IMR-90 (cell line): ENCODE data around the gene IL36G. TPM values are rescaled to one million over a fixed set of nuclear protein-coding genes. Genes with fewer than 3 reads are reported as not detected.

Experiments
- ATAC-seq: fragments of 200-7000 bp; cut with Tn5 transposase; 2 replicates; pipeline ENCODE4 v1.9.1; 2020; ENCODE audit warnings: low read depth, mild to moderate bottlenecking, moderate library complexity
- BruUV-seq: library from RNA; stranded (reverse); fragments of 400-500 nt; replicated peaks from 2 replicates; lab custom pipeline; 2021; lab: Mats Ljungman, UMichigan
- CTCF ChIA-PET: fragments of 300-600 bp; formaldehyde crosslinking; extraction: SDS; loops from one replicate; lab custom pipeline; 2021; ENCODE audit warnings: antibody characterized with exemption; lab: Yijun Ruan, JAX
- POLR2A ChIA-PET: fragments of 300-600 bp; sonication (Branson Sonifier 250); formaldehyde crosslinking; loops from one replicate; lab custom pipeline; 2022; ENCODE audit warnings: antibody characterized with exemption; ENCODE audit not compliant: unreplicated experiment; lab: Charles Lee
- DNase-seq: peaks from one replicate; pipeline ENCODE4 v3.0.0; 2013
- H2AFZ ChIP-seq: replicated peaks from 2 replicates; pipeline ENCODE3; 2013; ENCODE audit warnings: low read length, mild to moderate bottlenecking; ENCODE audit not compliant: poor library complexity
- H2AK5ac ChIP-seq: 2 replicates; pipeline ENCODE4 v1.6.1; 2013; ENCODE audit warnings: low read depth, low read length, inconsistent platforms
- H2AK9ac ChIP-seq: replicated peaks from 2 replicates; pipeline ENCODE3; 2013; ENCODE audit warnings: mild to moderate bottlenecking, low read depth, low read length, moderate library complexity; ENCODE audit not compliant: poor library complexity
- H2BK120ac ChIP-seq: 2 replicates; pipeline ENCODE4 v1.6.1; 2013; ENCODE audit warnings: low read depth, low read length, inconsistent platforms
- H2BK15ac ChIP-seq: 3 replicates; pipeline ENCODE4 v1.6.1; 2013; ENCODE audit warnings: low read depth, low read length, inconsistent platforms
- H2BK20ac ChIP-seq: 2 replicates; pipeline ENCODE4 v1.6.1; 2013; ENCODE audit warnings: low read depth, mild to moderate bottlenecking, inconsistent platforms, low read length, moderate library complexity
- H2BK5ac ChIP-seq: 2 replicates; pipeline ENCODE4 v1.6.1; 2013; ENCODE audit warnings: mild to moderate bottlenecking, low read depth, low read length, inconsistent platforms; ENCODE audit not compliant: poor library complexity, severe bottlenecking
- H3K14ac ChIP-seq: replicated peaks from 2 replicates; pipeline ENCODE4 v1.6.1; 2013; ENCODE audit warnings: low read depth, low read length, inconsistent platforms
- H3K18ac ChIP-seq: 2 replicates; pipeline ENCODE4 v1.6.1; 2013; ENCODE audit warnings: low read depth, low read length, control low read depth
- H3K23ac ChIP-seq: 2 replicates; pipeline ENCODE4 v1.6.1; 2013; ENCODE audit warnings: low read depth, low read length, inconsistent platforms
- H3K27ac ChIP-seq: 2 replicates; pipeline ENCODE4 v1.5.1; 2013; ENCODE audit warnings: mild to moderate bottlenecking, control low read depth, low read length; ENCODE audit not compliant: insufficient read depth
- H3K27me3 ChIP-seq: 2 replicates; pipeline ENCODE4 v1.6.1; 2013; ENCODE audit warnings: low read length; ENCODE audit not compliant: control insufficient read depth, insufficient read depth
- H3K36me3 ChIP-seq: 2 replicates; pipeline ENCODE4 v1.6.1; 2013; ENCODE audit warnings: low read length, mixed read lengths; ENCODE audit not compliant: control insufficient read depth, insufficient read depth
- H3K4ac ChIP-seq: 2 replicates; pipeline ENCODE4 v1.6.1; 2013; ENCODE audit warnings: low read depth, low read length, inconsistent platforms
- H3K4me1 ChIP-seq: 2 replicates; pipeline ENCODE4 v1.6.1; 2013; ENCODE audit warnings: low read length, mixed read lengths; ENCODE audit not compliant: control insufficient read depth, insufficient read depth
- H3K4me2 ChIP-seq: 2 replicates; pipeline ENCODE4 v1.6.1; 2013; ENCODE audit warnings: low read depth, mild to moderate bottlenecking, control low read depth, low read length, moderate library complexity
- H3K4me3 ChIP-seq: 2 replicates; pipeline ENCODE4 v1.5.1; 2013; ENCODE audit warnings: low read depth, mild to moderate bottlenecking, control low read depth, low read length, moderate library complexity; ENCODE audit not compliant: insufficient read depth
- H3K56ac ChIP-seq: 2 replicates; pipeline ENCODE4 v1.6.1; 2013; ENCODE audit warnings: low read length, inconsistent platforms; ENCODE audit not compliant: insufficient read depth; ENCODE audit errors: extremely low read depth
- H3K79me1 ChIP-seq, 2 experiments: 2 replicates each; pipeline ENCODE4 v1.6.1; 2013; ENCODE audit warnings: low read length in 2 of 2, inconsistent platforms in 1 of 2, low read depth in 1 of 2
- H3K9ac ChIP-seq: 2 replicates; pipeline ENCODE4 v1.6.1; 2013; ENCODE audit warnings: low read depth, low read length, control low read depth
- H3K9me1 ChIP-seq: 2 replicates; pipeline ENCODE4 v1.6.1; 2013; ENCODE audit warnings: low read length, inconsistent platforms; ENCODE audit not compliant: insufficient read depth
- H3K9me3 ChIP-seq: 2 replicates; pipeline ENCODE4 v1.6.1; 2013; ENCODE audit warnings: low read length; ENCODE audit not compliant: control insufficient read depth, insufficient read depth
- H4K20me1 ChIP-seq: 2 replicates; pipeline ENCODE4 v1.6.1; 2013; ENCODE audit warnings: low read length, inconsistent platforms; ENCODE audit not compliant: insufficient read depth
- H4K5ac ChIP-seq: 2 replicates; pipeline ENCODE4 v1.6.1; 2013; ENCODE audit warnings: mild to moderate bottlenecking, low read depth, low read length, control low read depth
- H4K8ac ChIP-seq, 2 experiments: 2 replicates each; pipeline ENCODE4 v1.6.1; 2013; ENCODE audit warnings: low read depth in 2 of 2, low read length in 2 of 2, control low read depth in 1 of 2, inconsistent platforms in 1 of 2
- H4K91ac ChIP-seq: 2 replicates; pipeline ENCODE4 v1.6.1; 2013; ENCODE audit warnings: low read depth, low read length, inconsistent platforms; ENCODE audit not compliant: insufficient read depth
- CTCF ChIP-seq: conservative IDR thresholded peaks from 2 replicates; pipeline ENCODE4 v1.5.1; 2012; ENCODE audit warnings: mild to moderate bottlenecking, low read depth, low read length, improper control_type of control experiment
- ELK1 ChIP-seq: fragments of 150-350 bp; IDR thresholded peaks from 2 replicates; pipeline ENCODE4 v1.6.1; 2016; ENCODE audit warnings: low read depth, mild to moderate bottlenecking, low read length, moderate library complexity, borderline replicate concordance
- MXI1 ChIP-seq: IDR thresholded peaks from 2 replicates; pipeline ENCODE4 v1.6.1; 2012; ENCODE audit warnings: low read depth, mild to moderate bottlenecking, low read length, moderate library complexity, borderline replicate concordance
- WGBS, 2 experiments: methylation state at CpG; one replicate each; pipeline versions ENCODE4 v1.1.5 to v1.1.7; 2013; ENCODE audit warnings: missing lambda C conversion rate in 2 of 2; ENCODE audit not compliant: insufficient read length in 1 of 2; ENCODE audit errors: extremely low coverage in 2 of 2; 5-methylcytosine and 5-hydroxymethylcytosine counted together
- dilution Hi-C: fragments of 300-500 bp; cut with HindIII; formaldehyde crosslinking; loops from one replicate; pipeline ENCODE4 v1.14.3; 2018; ENCODE audit warnings: low sequenced_read_pairs; ENCODE audit not compliant: unreplicated experiment
- in situ Hi-C: fragments of 300-500 bp; cut with MboI; formaldehyde crosslinking; loops from 3 replicates; pipeline ENCODE4 v1.14.3; 2019; ENCODE audit warnings: low sequenced_read_pairs, inconsistent platforms, mixed read lengths
- intact Hi-C: fragments of 100-400 bp; cut with micrococcal nuclease; formaldehyde crosslinking; loops from 2 replicates; pipeline ENCODE4 v1.10.0; 2022
- polyA plus RNA-seq, 3 experiments: library from polyadenylated mRNA; depleted of rRNA; stranded (reverse); fragments of >200 nt; gene quantifications; 2 replicates each; pipeline ENCODE4 v1.2.3, GENCODE V29; 2012; ENCODE audit warnings: low replicate concordance in 1 of 3
- total RNA-seq: library from RNA; depleted of rRNA; stranded (reverse); fragments of >200 nt; gene quantifications from 2 replicates; pipeline ENCODE4 v1.2.3, GENCODE V29; 2012

IL36G gene
- total and polyA plus RNA-seq, 2 of the 4 experiments (the other 2 are of a cell fraction) = not detected

GRCh38 chr2:113014067-113014466 lies 36.3 kb downstream of the IL36G start:
- Histone ChIP-seq H3K18ac (no peak overlapping the region), H2AFZ (no peak overlapping the region), H2BK20ac (no peak overlapping the region), H3K4ac (no peak overlapping the region), H3K27me3 (peaks cover 2% of the 10 kb centered on the region), H3K9me1 (no peaks in the 10 kb centered on the region), H3K4me2 (no peak overlapping the region), H3K79me1 (no peaks in the 10 kb centered on the region), H3K9ac (no peak overlapping the region), H2AK5ac (no peak overlapping the region), H4K8ac (no peak overlapping the region), H3K14ac (no peak overlapping the region), H2BK15ac (no peak overlapping the region), H3K4me3 (no peak overlapping the region), H3K9me3 (no peaks in the 10 kb centered on the region), H4K91ac (no peak overlapping the region), H4K20me1 (no peaks in the 10 kb centered on the region), H3K36me3 (no peaks in the 10 kb centered on the region), H3K27ac (no peak overlapping the region), H2BK5ac (no peak overlapping the region), H3K4me1 (no peaks in the 10 kb centered on the region), H3K56ac (no peak overlapping the region), H3K23ac (no peak overlapping the region), H4K5ac (no peak overlapping the region), H2AK9ac (no peak overlapping the region), H2BK120ac (no peak overlapping the region)
- no peak for DNase-seq
- ATAC-seq = no peak
- ChIA-PET CTCF (no interaction called here), POLR2A (no interaction called here)
- no CpG with 5 or more reads among the region's 2 CpGs for WGBS, 2 experiments
- no TSS peak for BruUV-seq
- in situ Hi-C loops = no loop called here
- intact Hi-C loops = no loop called here
- dilution Hi-C loops = no loop called here
- TF ChIP-seq MXI1 = no peak
- TF ChIP-seq CTCF = no peak
- no peak for TF ChIP-seq ELK1
